Measurements from ENCODE around the gene RALY. TPM values are rescaled to one million over a fixed set of nuclear protein-coding genes. Genes with fewer than 3 reads are reported as not detected.

RALY gene
- polyA plus RNA-seq, 1 donor from 2014 or later: 221 TPM

DNA sequence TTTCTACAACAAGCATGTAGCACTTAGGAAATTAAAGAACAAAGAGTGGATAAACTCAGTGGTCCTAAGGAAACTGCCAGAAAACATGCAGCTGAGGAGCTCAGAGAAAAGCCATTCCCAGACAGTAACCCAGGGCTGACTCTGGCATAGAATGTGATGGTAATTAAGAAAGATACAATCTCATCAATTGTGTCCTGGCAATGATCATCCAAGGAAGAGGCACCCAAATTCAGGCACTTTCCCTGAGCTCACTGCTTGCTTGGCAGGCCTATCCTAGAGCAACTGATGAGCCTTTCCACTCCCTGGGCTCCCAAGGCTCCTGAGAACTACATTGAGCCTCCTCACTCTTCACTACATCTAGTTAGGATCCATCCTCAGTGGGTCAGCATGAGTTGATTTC is 102.1 kb downstream of the RALY start:
- TF ChIP-seq, protein P1, sequence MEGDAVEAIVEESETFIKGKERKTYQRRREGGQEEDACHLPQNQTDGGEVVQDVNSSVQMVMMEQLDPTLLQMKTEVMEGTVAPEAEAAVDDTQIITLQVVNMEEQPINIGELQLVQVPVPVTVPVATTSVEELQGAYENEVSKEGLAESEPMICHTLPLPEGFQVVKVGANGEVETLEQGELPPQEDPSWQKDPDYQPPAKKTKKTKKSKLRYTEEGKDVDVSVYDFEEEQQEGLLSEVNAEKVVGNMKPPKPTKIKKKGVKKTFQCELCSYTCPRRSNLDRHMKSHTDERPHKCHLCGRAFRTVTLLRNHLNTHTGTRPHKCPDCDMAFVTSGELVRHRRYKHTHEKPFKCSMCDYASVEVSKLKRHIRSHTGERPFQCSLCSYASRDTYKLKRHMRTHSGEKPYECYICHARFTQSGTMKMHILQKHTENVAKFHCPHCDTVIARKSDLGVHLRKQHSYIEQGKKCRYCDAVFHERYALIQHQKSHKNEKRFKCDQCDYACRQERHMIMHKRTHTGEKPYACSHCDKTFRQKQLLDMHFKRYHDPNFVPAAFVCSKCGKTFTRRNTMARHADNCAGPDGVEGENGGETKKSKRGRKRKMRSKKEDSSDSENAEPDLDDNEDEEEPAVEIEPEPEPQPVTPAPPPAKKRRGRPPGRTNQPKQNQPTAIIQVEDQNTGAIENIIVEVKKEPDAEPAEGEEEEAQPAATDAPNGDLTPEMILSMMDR (IDR thresholded peaks at IDR 0.05; ENCODE audit: poor library complexity, severe bottlenecking): no peak
- no peak for TF ChIP-seq RAD21 (conservative IDR thresholded peaks at IDR 0.05)
- TF ChIP-seq EP300 (conservative IDR thresholded peaks at IDR 0.05; ENCODE audit: poor library complexity, severe bottlenecking): no peak
- no peak for TF ChIP-seq TAF1 (IDR thresholded peaks at IDR 0.05; ENCODE audit: low read depth)
- TF ChIP-seq POLR2AphosphoS5 (IDR thresholded peaks at IDR 0.05): no peak
- TF ChIP-seq, protein P2, sequence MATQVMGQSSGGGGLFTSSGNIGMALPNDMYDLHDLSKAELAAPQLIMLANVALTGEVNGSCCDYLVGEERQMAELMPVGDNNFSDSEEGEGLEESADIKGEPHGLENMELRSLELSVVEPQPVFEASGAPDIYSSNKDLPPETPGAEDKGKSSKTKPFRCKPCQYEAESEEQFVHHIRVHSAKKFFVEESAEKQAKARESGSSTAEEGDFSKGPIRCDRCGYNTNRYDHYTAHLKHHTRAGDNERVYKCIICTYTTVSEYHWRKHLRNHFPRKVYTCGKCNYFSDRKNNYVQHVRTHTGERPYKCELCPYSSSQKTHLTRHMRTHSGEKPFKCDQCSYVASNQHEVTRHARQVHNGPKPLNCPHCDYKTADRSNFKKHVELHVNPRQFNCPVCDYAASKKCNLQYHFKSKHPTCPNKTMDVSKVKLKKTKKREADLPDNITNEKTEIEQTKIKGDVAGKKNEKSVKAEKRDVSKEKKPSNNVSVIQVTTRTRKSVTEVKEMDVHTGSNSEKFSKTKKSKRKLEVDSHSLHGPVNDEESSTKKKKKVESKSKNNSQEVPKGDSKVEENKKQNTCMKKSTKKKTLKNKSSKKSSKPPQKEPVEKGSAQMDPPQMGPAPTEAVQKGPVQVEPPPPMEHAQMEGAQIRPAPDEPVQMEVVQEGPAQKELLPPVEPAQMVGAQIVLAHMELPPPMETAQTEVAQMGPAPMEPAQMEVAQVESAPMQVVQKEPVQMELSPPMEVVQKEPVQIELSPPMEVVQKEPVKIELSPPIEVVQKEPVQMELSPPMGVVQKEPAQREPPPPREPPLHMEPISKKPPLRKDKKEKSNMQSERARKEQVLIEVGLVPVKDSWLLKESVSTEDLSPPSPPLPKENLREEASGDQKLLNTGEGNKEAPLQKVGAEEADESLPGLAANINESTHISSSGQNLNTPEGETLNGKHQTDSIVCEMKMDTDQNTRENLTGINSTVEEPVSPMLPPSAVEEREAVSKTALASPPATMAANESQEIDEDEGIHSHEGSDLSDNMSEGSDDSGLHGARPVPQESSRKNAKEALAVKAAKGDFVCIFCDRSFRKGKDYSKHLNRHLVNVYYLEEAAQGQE (IDR thresholded peaks at IDR 0.05; ENCODE audit: borderline replicate concordance): no peak
- no peak for TF ChIP-seq MXI1 (conservative IDR thresholded peaks at IDR 0.05; ENCODE audit: poor library complexity, severe bottlenecking)
- TF ChIP-seq EZH2 (IDR thresholded peaks at IDR 0.05; ENCODE audit: borderline replicate concordance, insufficient read depth, low read length, poor library complexity, severe bottlenecking): no peak
- no peak for TF ChIP-seq SMC3 (conservative IDR thresholded peaks at IDR 0.05; ENCODE audit: poor library complexity)
- H3K79me2 ChIP-seq (replicated peaks; ENCODE audit: insufficient read depth, low read length): peaks cover 5% of the 10 kb centered on the region

DNA sequence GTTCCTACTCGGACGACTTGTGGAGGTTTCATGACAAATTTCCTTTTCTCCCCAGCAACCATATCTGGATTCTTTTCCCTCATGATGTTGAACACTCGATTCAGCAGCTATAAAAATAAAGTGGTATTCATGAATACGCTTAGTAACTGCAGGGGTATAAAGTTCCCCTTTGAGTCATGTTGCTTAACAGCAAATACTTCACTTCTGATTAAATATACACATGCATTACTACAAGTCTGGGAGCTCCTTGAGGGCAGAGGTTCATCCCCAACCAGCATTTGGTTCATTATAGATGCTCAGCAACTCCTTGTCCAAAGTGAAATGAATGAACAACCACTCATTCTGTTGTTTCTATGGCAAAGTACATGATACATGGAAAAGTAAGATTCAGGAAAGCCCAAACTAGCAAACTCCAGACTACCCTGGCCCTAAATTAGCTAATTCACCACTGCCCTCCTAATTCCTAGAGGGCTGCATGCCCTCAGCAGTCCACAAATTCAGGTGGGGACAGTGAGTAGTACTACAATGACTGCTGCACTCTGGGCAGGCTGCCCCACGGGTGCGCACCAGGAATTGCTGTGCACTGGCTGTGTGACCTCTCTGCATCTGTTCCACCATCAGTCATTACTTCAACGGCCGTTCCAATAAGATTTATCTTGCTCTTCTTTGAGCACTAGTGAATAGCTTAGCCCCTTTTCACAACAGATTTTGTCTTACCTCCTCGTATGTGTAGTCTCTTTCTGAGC is 103.2 kb downstream of the RALY start:
- peaks cover 5% of the 10 kb centered on the region for H3K79me2 ChIP-seq (replicated peaks; ENCODE audit: insufficient read depth, low read length)

More for the DNA sequence above, 102.1 kb downstream of the RALY start:
- Histone ChIP-seq H4K20me1 (ENCODE audit: insufficient read depth) (no peaks in the 10 kb centered on the region), H3K27me3 (ENCODE audit: insufficient read depth, low read depth, low read length) (no peaks in the 10 kb centered on the region), H3K4me2 (ENCODE audit: low read length) (no peak overlapping the region), H3K9me3 (ENCODE audit: low read length) (no peaks in the 10 kb centered on the region), H3F3A (ENCODE audit: insufficient read depth, low read length, poor library complexity, severe bottlenecking) (no peaks in the 10 kb centered on the region), H2AFZ (ENCODE audit: low read depth, low read length) (no peak overlapping the region), H3K36me3 (ENCODE audit: insufficient read depth, low read length) (peaks cover 3% of the 10 kb centered on the region), H3K9me2 (ENCODE audit: insufficient read depth, low read length) (no peaks in the 10 kb centered on the region), H3K27ac (ENCODE audit: low read length) (no peak overlapping the region), H3K9ac (ENCODE audit: low read length) (no peak overlapping the region), H3K4me3 (ENCODE audit: low read length) (no peak overlapping the region)

More for the DNA sequence above, 103.2 kb downstream of the RALY start:
- Histone ChIP-seq H3K9me3 (ENCODE audit: low read length) (no peaks in the 10 kb centered on the region), H3K27ac (ENCODE audit: low read length) (no peak overlapping the region), H2AFZ (ENCODE audit: low read depth, low read length) (no peak overlapping the region), H3K4me2 (ENCODE audit: low read length) (no peak overlapping the region), H3K36me3 (ENCODE audit: insufficient read depth, low read length) (peaks cover 3% of the 10 kb centered on the region), H4K20me1 (ENCODE audit: insufficient read depth) (no peaks in the 10 kb centered on the region), H3K9ac (ENCODE audit: low read length) (no peak overlapping the region), H3K9me2 (ENCODE audit: insufficient read depth, low read length) (no peaks in the 10 kb centered on the region), H3F3A (ENCODE audit: insufficient read depth, low read length, poor library complexity, severe bottlenecking) (no peaks in the 10 kb centered on the region), H3K27me3 (ENCODE audit: insufficient read depth, low read depth, low read length) (no peaks in the 10 kb centered on the region), H3K4me3 (ENCODE audit: low read length) (no peak overlapping the region)
- no peak for TF ChIP-seq TAF1 (IDR thresholded peaks at IDR 0.05; ENCODE audit: low read depth)
- no peak for TF ChIP-seq SMC3 (conservative IDR thresholded peaks at IDR 0.05; ENCODE audit: poor library complexity)
- TF ChIP-seq, protein P2 (IDR thresholded peaks at IDR 0.05; ENCODE audit: borderline replicate concordance): no peak
- TF ChIP-seq MXI1 (conservative IDR thresholded peaks at IDR 0.05; ENCODE audit: poor library complexity, severe bottlenecking): no peak
- TF ChIP-seq, protein P1 (IDR thresholded peaks at IDR 0.05; ENCODE audit: poor library complexity, severe bottlenecking): no peak
- TF ChIP-seq EZH2 (IDR thresholded peaks at IDR 0.05; ENCODE audit: borderline replicate concordance, insufficient read depth, low read length, poor library complexity, severe bottlenecking): no peak
- TF ChIP-seq POLR2AphosphoS5 (IDR thresholded peaks at IDR 0.05): no peak
- no peak for TF ChIP-seq RAD21 (conservative IDR thresholded peaks at IDR 0.05)
- no peak for TF ChIP-seq EP300 (conservative IDR thresholded peaks at IDR 0.05; ENCODE audit: poor library complexity, severe bottlenecking)
